T1000 (cell line): ENCODE measurements around the gene CCDC159.
"Not testable (repeated sequence)": the region's sequence is repeated elsewhere in the genome, so short reads cannot be mapped to it uniquely, and the experiment has no call there.

ENCODE experiments used
- DNase-seq: peaks from one replicate; lab custom pipeline; 2025; ENCODE audit warnings: mixed read lengths; lab: John Stamatoyannopoulos, UW

The CCDC159 gene

GRCh38 chr19:11365557-11366117 is 19.3 kb downstream of the CCDC159 start:
- no peak for DNase-seq

GRCh38 chr19:11367528-11367927 is 21.2 kb downstream of the CCDC159 start:
- no peak for DNase-seq

- no peak for DNase-seq
Observed at GRCh38 chr19:11370744-11371143, 24.4 kb downstream of the CCDC159 start.

DNA sequence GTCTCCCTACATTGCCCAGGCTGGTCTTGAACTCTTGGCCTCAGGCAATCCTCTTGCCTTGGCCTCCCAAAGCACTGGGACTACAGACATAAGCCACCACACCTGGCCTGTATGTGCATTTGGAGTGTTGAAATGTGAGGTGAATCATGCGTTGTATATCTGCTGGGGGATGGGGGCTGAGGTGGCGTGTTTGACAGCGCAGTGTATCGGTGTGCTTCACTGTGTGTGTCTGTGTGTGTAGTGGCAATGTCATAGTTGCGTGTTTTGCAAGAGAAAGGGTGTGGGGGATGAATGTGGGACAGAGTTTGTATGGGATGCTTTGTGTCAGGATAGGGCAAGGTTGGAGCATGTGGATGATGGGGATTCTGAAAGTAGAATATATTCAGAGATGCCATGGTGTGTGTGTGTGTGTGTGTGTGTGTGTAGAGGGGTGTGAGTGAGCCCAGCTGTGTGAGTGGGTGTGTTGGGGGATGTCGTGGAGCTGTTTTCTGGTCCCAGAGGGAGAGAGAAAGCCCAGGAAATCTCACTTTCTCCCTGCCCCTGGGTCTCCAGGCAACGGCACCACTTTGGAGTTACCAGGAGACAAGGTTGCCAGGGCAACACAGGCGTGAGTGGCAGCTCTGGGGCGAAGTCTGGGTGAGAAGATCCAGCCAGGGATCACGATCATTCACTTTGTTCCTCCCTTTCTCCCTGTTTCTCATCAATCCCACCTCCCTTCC is 27.0 kb downstream of the CCDC159 start:
- DNase-seq = no peak

- no peak for DNase-seq
Observed at GRCh38 chr19:11373885-11374432, 27.6 kb downstream of the CCDC159 start.

- peak; percentile 93 for DNase-seq
Observed at GRCh38 chr19:11374433-11375142, 28.3 kb downstream of the CCDC159 start, which contains the start of gene SWSAP1. TSS of gene SWSAP1 (plus strand) at chr19:11374666. CDS start at chr19:11374681, 15 bp downstream.

- no peak for DNase-seq
Observed at GRCh38 chr19:11375143-11375948, 29.0 kb downstream of the CCDC159 start.

DNA sequence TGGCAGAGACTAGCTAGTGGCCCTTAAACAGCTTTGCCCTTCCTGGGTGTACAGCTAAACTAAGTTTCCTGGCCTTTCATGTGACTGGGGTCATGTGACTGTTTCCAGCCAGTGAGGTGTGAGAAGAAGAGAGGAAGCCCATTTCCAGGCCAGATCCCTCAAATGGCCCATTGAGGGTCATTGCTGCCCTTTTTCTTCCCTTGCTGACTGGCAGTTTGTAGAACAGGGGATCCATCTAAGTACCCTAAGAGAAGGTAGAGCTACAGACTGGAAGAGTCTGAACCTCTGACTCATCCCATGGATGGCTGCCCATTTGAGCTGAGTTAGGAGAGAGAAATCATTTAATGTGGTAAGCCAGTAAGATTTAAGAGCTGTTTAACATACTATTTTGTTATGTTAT is 30.9 kb downstream of the CCDC159 start:
- DNase-seq = peak; percentile 23

- DNase-seq = no peak
Observed at GRCh38 chr19:11377756-11378155, 31.4 kb downstream of the CCDC159 start.

DNA sequence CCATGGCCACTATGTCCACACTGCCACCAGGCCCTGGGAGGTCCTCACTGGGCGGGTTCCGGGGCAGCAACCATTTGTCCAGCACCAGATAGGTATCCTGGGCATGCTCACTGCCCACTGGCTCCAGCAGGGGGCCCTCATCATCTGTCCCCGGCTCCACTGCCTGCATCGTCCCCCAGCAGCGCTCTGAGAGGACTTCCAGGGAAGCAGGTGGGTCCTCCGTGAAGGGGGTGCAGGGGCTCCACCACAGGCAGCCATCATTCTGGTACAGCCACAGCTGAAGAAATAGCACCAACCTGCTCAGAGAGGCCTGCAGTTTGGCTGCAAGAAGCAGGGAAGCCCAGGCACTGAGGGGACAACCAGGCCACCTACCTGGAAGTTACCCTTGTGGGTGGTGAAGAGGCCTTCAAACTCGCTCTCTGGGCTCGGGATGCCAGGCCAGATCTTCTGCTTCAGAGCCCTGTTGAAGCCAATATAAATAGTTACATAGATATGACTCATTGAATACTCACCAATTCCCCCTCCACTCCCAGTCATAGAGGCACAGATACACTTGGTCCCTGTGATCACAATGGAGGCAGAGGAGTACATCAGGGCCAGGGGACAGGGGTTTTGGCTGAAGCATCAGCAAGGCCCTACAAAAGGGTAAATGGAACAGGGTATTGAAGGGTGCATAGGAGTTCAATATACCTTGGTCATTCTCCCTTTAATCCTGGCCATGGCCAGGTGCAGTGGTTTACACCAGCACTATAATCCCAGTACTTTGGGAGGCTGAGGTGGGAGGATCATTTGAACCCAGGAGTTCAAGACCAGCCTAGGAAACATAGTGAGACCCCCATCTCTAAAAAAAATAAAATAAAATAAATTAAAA is 32.2 kb downstream of the CCDC159 start:
- DNase-seq = peak; percentile 29

DNA sequence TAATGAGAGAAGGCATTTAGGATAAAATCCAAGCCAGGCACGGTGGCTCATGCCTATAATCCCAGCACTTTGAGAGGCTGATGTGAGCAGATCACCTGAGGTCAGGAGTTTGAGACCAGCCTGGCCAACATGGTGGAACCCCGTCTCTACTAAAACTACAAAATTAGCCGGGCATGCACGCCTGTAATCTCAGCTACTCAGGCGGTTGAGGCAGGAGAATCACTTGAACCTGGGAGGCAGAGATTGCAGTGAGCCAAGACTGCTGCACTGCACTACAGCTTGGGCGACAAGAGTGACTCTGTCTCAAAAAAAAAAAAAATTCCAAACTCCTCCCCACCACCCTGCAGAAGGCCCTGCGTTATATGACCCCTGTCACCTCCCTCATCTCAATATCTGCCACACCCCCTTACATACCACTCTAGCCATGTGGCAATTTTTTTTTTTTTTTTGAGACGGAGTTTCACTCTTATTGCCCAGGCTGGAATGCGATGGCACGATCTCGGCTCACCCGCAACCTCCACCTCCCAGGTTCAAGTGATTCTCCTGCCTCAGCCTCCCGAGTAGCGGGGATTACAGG is 33.0 kb downstream of the CCDC159 start:
- not testable (repeated sequence) for DNase-seq

GRCh38 chr19:11379857-11380350 is 33.6 kb downstream of the CCDC159 start:
- DNase-seq = no peak

GRCh38 chr19:11380653-11381537 is 34.6 kb downstream of the CCDC159 start:
- DNase-seq = peak; percentile 93

GRCh38 chr19:11382898-11383705 is 36.8 kb downstream of the CCDC159 start:
- DNase-seq = peak; percentile 20

DNA sequence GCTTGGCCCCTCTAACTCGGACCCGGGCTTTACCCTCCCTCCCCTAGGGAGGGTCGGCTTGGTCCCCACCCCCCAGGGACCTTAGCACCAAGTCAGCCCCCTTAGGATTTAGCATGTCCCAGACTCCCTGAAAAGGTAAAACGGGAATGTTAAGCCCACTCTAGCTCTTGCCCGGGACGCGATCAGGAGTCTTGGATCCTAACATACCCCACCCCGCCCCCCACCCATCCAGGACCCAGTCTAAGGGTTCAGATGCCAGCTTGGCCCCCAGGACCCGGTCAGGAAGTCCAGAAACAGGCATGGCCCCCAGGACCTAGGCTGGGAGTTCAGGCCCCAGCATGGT is 37.4 kb downstream of the CCDC159 start:
- no peak for DNase-seq

- DNase-seq = no peak
Observed at GRCh38 chr19:11384778-11385129, 38.4 kb downstream of the CCDC159 start.

DNA sequence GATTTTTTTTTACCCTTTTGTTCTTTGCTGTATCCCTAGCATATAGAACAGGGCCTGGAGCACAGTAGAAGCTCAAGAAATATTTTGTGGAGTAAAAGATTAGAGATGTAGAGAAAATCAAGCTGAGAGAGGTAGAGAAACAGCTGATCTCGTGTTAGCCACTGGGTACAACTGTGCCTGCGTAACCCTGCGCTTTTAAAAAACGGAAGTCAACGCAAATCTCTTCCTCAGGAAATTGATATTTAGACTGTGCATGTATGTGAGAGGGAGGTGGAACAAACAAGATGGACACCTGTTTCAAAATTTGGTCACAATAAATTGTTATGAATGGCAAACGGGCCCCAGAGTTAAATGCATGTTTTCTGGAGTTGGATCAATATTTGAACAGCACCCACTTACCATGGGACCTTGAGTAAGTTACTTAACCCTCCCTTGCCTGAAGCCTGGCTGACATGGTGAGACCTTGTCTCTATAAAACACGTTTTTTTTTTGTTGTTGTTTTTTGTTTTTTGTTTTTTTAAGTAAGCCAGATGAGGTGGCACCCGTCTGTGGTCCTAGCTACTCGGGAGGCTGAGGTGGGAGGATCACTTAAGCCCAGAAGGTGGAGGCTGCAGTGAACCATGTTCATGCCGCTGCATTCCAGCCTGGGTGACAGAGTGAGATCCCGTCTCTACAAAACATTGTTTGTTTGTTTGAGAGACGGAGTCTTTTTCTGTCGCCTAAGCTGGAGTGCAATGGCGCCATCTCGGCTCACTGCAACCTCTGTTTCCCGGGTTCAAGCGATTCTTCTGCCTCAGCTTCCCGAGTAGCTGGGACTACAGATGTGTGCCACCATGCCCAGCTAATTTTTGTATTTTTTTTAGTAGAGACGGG is 41.1 kb downstream of the CCDC159 start:
- DNase-seq = no peak

- no peak for DNase-seq
Observed at GRCh38 chr19:11390359-11390758, 44.0 kb downstream of the CCDC159 start.
